Activated CD8-positive, alpha-beta T cell treated with anti-CD3 and anti-CD28 coated beads, Interleukin-2, amount 10 ng/mL, durations not matched to agents 7 days and 5 days (primary cell): Measurements from ENCODE around the gene LGI4. TPM values are rescaled to one million over a fixed set of nuclear protein-coding genes. Genes with fewer than 3 reads are reported as not detected.

Source experiments
- ATAC-seq: fragments of 150-1000 bp; cut with Tn5 transposase; one replicate; pipeline ENCODE4 v1.10.0; 2021; ENCODE audit warnings: moderate library complexity
- CTCF ChIA-PET: fragments of 350-600 bp; sonication (Branson Sonifier 250); formaldehyde crosslinking; loops from one replicate; lab custom pipeline; 2021; ENCODE audit warnings: antibody characterized with exemption; lab: Charles Lee
- POLR2A ChIA-PET: fragments of 350-600 bp; sonication (Branson Sonifier 250); formaldehyde crosslinking; loops from one replicate; lab custom pipeline; 2021; ENCODE audit warnings: antibody characterized with exemption; lab: Charles Lee
- DNase-seq: peaks from one replicate; pipeline ENCODE4 v3.0.0-alpha.2; 2020
- H3K27ac Mint-ChIP-seq: one replicate; pipeline ENCODE4 v1.8.0; 2021; ENCODE audit warnings: mild to moderate bottlenecking, mixed read lengths
- H3K27me3 Mint-ChIP-seq: one replicate; pipeline ENCODE4 v1.8.0; 2021; ENCODE audit warnings: low read depth, mixed read lengths
- H3K36me3 Mint-ChIP-seq: one replicate; pipeline ENCODE4 v1.8.0; 2021; ENCODE audit warnings: low read depth, mixed read lengths
- H3K4me1 Mint-ChIP-seq: one replicate; pipeline ENCODE4 v1.8.0; 2021; ENCODE audit warnings: low read depth, mixed read lengths
- H3K4me3 Mint-ChIP-seq: one replicate; pipeline ENCODE4 v1.8.0; 2021; ENCODE audit warnings: mild to moderate bottlenecking, mixed read lengths
- H3K9me3 Mint-ChIP-seq: one replicate; pipeline ENCODE4 v1.8.0; 2022; ENCODE audit warnings: mixed read lengths; ENCODE audit not compliant: insufficient read depth
- total RNA-seq, 2 experiments: library from RNA; stranded (reverse); gene quantifications; one replicate each; pipeline ENCODE4 v1.2.3, GENCODE V29; 2021

The LGI4 gene
- total RNA-seq, 2 experiments from 2014 or later: 0.13 TPM

GRCh38 chr19:35169221-35169995 is 34.5 kb upstream of the LGI4 start:
- ChIA-PET POLR2A (interaction anchor here (1.2 to 1.9 kb wide), 3 partner anchors 8 to 12 kb away, joined by 3 to 6 read pairs (median 4); no protein-coding TSS in a partner anchor), CTCF (interaction anchor here (1.4 kb wide), 2 partner anchors 47 to 48 kb away, joined by 3 to 4 read pairs; no protein-coding TSS in a partner anchor)
- Mint-ChIP-seq H3K4me3 (no peak overlapping the region), H3K27me3 (no peaks in the 10 kb centered on the region), H3K27ac (peak overlapping the region; percentile 75), H3K36me3 (peaks cover 87% of the 10 kb centered on the region), H3K4me1 (peaks cover 58% of the 10 kb centered on the region), H3K9me3 (peaks cover 10% of the 10 kb centered on the region)
- no peak for DNase-seq
- no peak for ATAC-seq

- ATAC-seq (no peak), DNase-seq (no peak)
- CTCF ChIA-PET: interaction anchor here (0.7 to 1.9 kb wide), 4 partner anchors 27 to 57 kb away, joined by 3 to 4 read pairs (median 4); partner anchors contain the start of gene LGI4
- Mint-ChIP-seq H3K27me3 (no peaks in the 10 kb centered on the region), H3K4me1 (peaks cover 57% of the 10 kb centered on the region), H3K36me3 (peaks cover 90% of the 10 kb centered on the region), H3K9me3 (peaks cover 18% of the 10 kb centered on the region), H3K27ac (peak overlapping the region; percentile 89), H3K4me3 (no peak overlapping the region)
- POLR2A ChIA-PET: interaction anchor here (0.7 to 3.0 kb wide), 7 partner anchors 9 to 228 kb away, joined by 3 to 18 read pairs (median 5); partner anchors contain the start of genes FXYD5 and USF2
These were observed 33.3 kb upstream of the LGI4 start for GRCh38 chr19:35168196-35168595.

- DNase-seq (no peak), ATAC-seq (peak; percentile 47)
- H3K36me3 Mint-ChIP-seq: peaks cover 90% of the 10 kb centered on the region
- no peaks in the 10 kb centered on the region for H3K27me3 Mint-ChIP-seq
- peak overlapping the region; percentile 25 for H3K4me3 Mint-ChIP-seq
- ChIA-PET CTCF (interaction anchor here (0.7 to 1.9 kb wide), 5 partner anchors 26 to 97 kb away, joined by 3 to 4 read pairs (median 4); partner anchors contain the start of gene LGI4), POLR2A (interaction anchor here (0.7 to 3.0 kb wide), 9 partner anchors 8 to 228 kb away, joined by 3 to 18 read pairs (median 3); partner anchors contain the start of genes FXYD5 and USF2)
- H3K9me3 Mint-ChIP-seq: peaks cover 14% of the 10 kb centered on the region
- H3K4me1 Mint-ChIP-seq: peaks cover 55% of the 10 kb centered on the region
- H3K27ac Mint-ChIP-seq: peak overlapping the region; percentile 89
These were observed 32.6 kb upstream of the LGI4 start for GRCh38 chr19:35167251-35168119.

DNA sequence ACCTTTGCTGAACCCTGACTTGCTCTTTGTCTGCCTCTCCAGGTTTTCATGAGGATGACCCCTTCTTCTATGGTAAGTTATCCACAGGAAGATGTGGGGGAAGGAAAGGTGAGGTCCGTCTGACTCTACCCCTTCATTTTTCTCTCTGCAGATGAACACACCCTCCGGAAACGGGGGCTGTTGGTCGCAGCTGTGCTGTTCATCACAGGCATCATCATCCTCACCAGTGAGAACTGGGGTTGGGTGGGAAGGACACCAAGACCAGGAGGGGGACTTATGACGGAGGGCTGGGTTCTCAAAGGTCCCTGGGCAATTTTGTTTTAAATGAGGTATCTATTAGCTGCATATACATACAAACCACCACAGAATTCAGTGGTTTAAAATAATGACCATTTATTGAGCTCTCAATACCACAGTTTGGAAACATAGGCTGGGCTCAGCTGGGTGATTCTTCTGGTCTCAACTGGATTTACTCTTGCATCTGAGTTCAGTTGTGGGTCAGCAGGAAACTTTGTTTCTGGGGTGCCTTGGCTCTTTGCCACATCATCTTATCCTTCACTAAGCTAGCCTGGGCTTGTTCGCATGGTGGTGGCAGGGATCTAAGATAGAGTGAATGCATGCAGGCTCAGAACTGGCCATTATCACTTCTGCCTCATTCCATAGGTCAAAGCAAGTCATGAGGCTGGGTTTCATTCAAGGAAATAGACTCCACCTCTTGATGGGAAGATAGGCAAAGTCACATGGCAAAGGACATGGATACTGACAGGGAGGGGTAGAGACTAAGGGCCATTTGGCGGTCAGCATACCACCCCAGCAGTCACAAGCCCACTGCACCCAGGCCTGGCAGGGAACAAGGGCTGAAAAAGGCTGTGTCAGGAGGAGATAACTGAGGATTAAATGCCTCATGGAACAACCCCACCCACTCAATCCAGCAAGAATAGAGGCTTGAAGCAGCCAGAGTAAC is 31.5 kb upstream of the LGI4 start:
- peaks cover 48% of the 10 kb centered on the region for H3K4me1 Mint-ChIP-seq

GRCh38 chr19:35165200-35166058 is 30.6 kb upstream of the LGI4 start:
- DNase-seq: no peak
- Mint-ChIP-seq H3K27ac (peak overlapping the region; percentile 16), H3K9me3 (peaks cover 24% of the 10 kb centered on the region), H3K4me1 (peaks cover 42% of the 10 kb centered on the region), H3K36me3 (peaks cover 98% of the 10 kb centered on the region), H3K4me3 (no peak overlapping the region), H3K27me3 (no peaks in the 10 kb centered on the region)
- no peak for ATAC-seq
- ChIA-PET POLR2A (interaction anchor here (3.0 kb wide), 1 partner anchor 11 kb away, joined by 18 read pairs; the partner anchor contains the start of gene FXYD5), CTCF (no interaction called here)

More for the DNA sequence above, 31.5 kb upstream of the LGI4 start:
- ChIA-PET CTCF (interaction anchor here (1.0 kb wide), 2 partner anchors 45 to 98 kb away, joined by 3 to 5 read pairs; no protein-coding TSS in a partner anchor), POLR2A (interaction anchor here (1.0 to 3.0 kb wide), 5 partner anchors 12 to 47 kb away, joined by 3 to 18 read pairs (median 3); partner anchors contain the start of gene FXYD5)
- DNase-seq (no peak), ATAC-seq (no peak)
- Mint-ChIP-seq H3K27ac (peak overlapping the region; percentile 89), H3K36me3 (peaks cover 92% of the 10 kb centered on the region), H3K27me3 (no peaks in the 10 kb centered on the region), H3K9me3 (peaks cover 21% of the 10 kb centered on the region), H3K4me3 (peak overlapping the region; percentile 10)

GRCh38 chr19:35164418-35164817 is 29.6 kb upstream of the LGI4 start:
- Mint-ChIP-seq H3K4me3 (no peak overlapping the region), H3K9me3 (peaks cover 24% of the 10 kb centered on the region), H3K27me3 (no peaks in the 10 kb centered on the region), H3K36me3 (peaks cover 97% of the 10 kb centered on the region), H3K4me1 (peaks cover 42% of the 10 kb centered on the region), H3K27ac (no peak overlapping the region)
- DNase-seq (no peak), ATAC-seq (no peak)
- ChIA-PET CTCF (no interaction called here), POLR2A (no interaction called here)

GRCh38 chr19:35162471-35163326 is 27.8 kb upstream of the LGI4 start:
- ATAC-seq (no peak), DNase-seq (no peak)
- peaks cover 24% of the 10 kb centered on the region for H3K9me3 Mint-ChIP-seq
- peaks cover 45% of the 10 kb centered on the region for H3K4me1 Mint-ChIP-seq
- no peak overlapping the region for H3K4me3 Mint-ChIP-seq
- POLR2A ChIA-PET: interaction anchor here (1.6 kb wide), 1 partner anchor 8 kb away, joined by 5 read pairs; the partner anchor contains the start of gene FXYD5
- H3K27me3 Mint-ChIP-seq: no peaks in the 10 kb centered on the region
- CTCF ChIA-PET: interaction anchor here (1.0 to 1.2 kb wide), 2 partner anchors 9 to 21 kb away, joined by 4 to 5 read pairs; partner anchors contain the start of gene FXYD5
- H3K27ac Mint-ChIP-seq: no peak overlapping the region
- H3K36me3 Mint-ChIP-seq: peaks cover 99% of the 10 kb centered on the region

GRCh38 chr19:35161434-35161743 is 26.5 kb upstream of the LGI4 start:
- Mint-ChIP-seq H3K27ac (peak overlapping the region; percentile 19), H3K36me3 (peaks cover 99% of the 10 kb centered on the region), H3K4me1 (peaks cover 44% of the 10 kb centered on the region), H3K27me3 (no peaks in the 10 kb centered on the region), H3K4me3 (no peak overlapping the region), H3K9me3 (peaks cover 24% of the 10 kb centered on the region)
- POLR2A ChIA-PET: interaction anchor here (0.9 to 1.2 kb wide), 3 partner anchors 9 to 42 kb away, joined by 3 read pairs; no protein-coding TSS in a partner anchor
- ATAC-seq (no peak), DNase-seq (no peak)
- CTCF ChIA-PET: interaction anchor here (0.9 to 1.2 kb wide), 2 partner anchors 11 to 20 kb away, joined by 3 to 4 read pairs; no protein-coding TSS in a partner anchor
